ENCODE results near the gene ARPC2. TPM values are rescaled to one million over a fixed set of nuclear protein-coding genes. Genes with fewer than 3 reads are reported as not detected.

The ARPC2 gene
- total RNA-seq, 2 donors from 2014 or later: 243 to 247 TPM

GRCh38 chr2:218264773-218265561 lies 48.0 kb downstream of the ARPC2 start:
- Histone ChIP-seq H3K4me1 (ENCODE audit: control insufficient read depth, insufficient read depth, low read length) (no peaks in the 10 kb centered on the region), H3K4me3 (ENCODE audit: low read length) (no peak overlapping the region), H3K27ac (ENCODE audit: low read depth, low read length) (no peak overlapping the region), H3K9ac (ENCODE audit: extremely low read depth, low read length, poor library complexity, severe bottlenecking) (no peak overlapping the region), H3K27me3 (ENCODE audit: control insufficient read depth, insufficient read depth, low read length, poor library complexity, severe bottlenecking) (no peaks in the 10 kb centered on the region), H3K9me3 (ENCODE audit: control insufficient read depth, low read length) (no peaks in the 10 kb centered on the region), H3K36me3 (ENCODE audit: control insufficient read depth, insufficient read depth, low read length) (peaks cover 35% of the 10 kb centered on the region)
- H3K4me1 Mint-ChIP-seq: peaks cover 15% of the 10 kb centered on the region
- WGBS, 2 experiments (ENCODE audit: insufficient coverage in 1 of 2, insufficient read length in 1 of 2): 92 to 98% methylated on average over 9 to 22 of the region's 22 CpGs
- DNase-seq: no peak
- TF ChIP-seq, protein P1, sequence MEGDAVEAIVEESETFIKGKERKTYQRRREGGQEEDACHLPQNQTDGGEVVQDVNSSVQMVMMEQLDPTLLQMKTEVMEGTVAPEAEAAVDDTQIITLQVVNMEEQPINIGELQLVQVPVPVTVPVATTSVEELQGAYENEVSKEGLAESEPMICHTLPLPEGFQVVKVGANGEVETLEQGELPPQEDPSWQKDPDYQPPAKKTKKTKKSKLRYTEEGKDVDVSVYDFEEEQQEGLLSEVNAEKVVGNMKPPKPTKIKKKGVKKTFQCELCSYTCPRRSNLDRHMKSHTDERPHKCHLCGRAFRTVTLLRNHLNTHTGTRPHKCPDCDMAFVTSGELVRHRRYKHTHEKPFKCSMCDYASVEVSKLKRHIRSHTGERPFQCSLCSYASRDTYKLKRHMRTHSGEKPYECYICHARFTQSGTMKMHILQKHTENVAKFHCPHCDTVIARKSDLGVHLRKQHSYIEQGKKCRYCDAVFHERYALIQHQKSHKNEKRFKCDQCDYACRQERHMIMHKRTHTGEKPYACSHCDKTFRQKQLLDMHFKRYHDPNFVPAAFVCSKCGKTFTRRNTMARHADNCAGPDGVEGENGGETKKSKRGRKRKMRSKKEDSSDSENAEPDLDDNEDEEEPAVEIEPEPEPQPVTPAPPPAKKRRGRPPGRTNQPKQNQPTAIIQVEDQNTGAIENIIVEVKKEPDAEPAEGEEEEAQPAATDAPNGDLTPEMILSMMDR (conservative IDR thresholded peaks at IDR 0.05): no peak
- H3K36me3 Mint-ChIP-seq (ENCODE audit: low read depth): peaks cover 34% of the 10 kb centered on the region
- no peak overlapping the region for H3K4me3 Mint-ChIP-seq
- H3K9me3 Mint-ChIP-seq: no peaks in the 10 kb centered on the region
- peak overlapping the region; percentile 30 for H3K27ac Mint-ChIP-seq
- H3K27me3 Mint-ChIP-seq (ENCODE audit: insufficient read depth): no peaks in the 10 kb centered on the region

- Mint-ChIP-seq H3K4me1 (peaks cover 12% of the 10 kb centered on the region), H3K4me3 (no peak overlapping the region), H3K9me3 (no peaks in the 10 kb centered on the region), H3K36me3 (ENCODE audit: low read depth) (peaks cover 34% of the 10 kb centered on the region), H3K27me3 (ENCODE audit: insufficient read depth) (no peaks in the 10 kb centered on the region), H3K27ac (peak overlapping the region; percentile 61)
- H3K36me3 ChIP-seq (ENCODE audit: control insufficient read depth, insufficient read depth, low read length): peaks cover 35% of the 10 kb centered on the region
- no peak overlapping the region for H3K4me3 ChIP-seq (ENCODE audit: low read length)
- H3K9me3 ChIP-seq (ENCODE audit: control insufficient read depth, low read length): no peaks in the 10 kb centered on the region
- H3K4me1 ChIP-seq (ENCODE audit: control insufficient read depth, insufficient read depth, low read length): no peaks in the 10 kb centered on the region
- H3K27ac ChIP-seq (ENCODE audit: low read depth, low read length): no peak overlapping the region
- no peaks in the 10 kb centered on the region for H3K27me3 ChIP-seq (ENCODE audit: control insufficient read depth, insufficient read depth, low read length, poor library complexity, severe bottlenecking)
- WGBS, 2 experiments (ENCODE audit: insufficient coverage in 1 of 2, insufficient read length in 1 of 2): 94% methylated on average over 6 to 8 of the region's 8 CpGs
- DNase-seq: no peak
- TF ChIP-seq, protein P1 (conservative IDR thresholded peaks at IDR 0.05): no peak
- H3K9ac ChIP-seq (ENCODE audit: extremely low read depth, low read length, poor library complexity, severe bottlenecking): no peak overlapping the region
Observed at GRCh38 chr2:218265626-218266025, 48.6 kb downstream of the ARPC2 start.

DNA sequence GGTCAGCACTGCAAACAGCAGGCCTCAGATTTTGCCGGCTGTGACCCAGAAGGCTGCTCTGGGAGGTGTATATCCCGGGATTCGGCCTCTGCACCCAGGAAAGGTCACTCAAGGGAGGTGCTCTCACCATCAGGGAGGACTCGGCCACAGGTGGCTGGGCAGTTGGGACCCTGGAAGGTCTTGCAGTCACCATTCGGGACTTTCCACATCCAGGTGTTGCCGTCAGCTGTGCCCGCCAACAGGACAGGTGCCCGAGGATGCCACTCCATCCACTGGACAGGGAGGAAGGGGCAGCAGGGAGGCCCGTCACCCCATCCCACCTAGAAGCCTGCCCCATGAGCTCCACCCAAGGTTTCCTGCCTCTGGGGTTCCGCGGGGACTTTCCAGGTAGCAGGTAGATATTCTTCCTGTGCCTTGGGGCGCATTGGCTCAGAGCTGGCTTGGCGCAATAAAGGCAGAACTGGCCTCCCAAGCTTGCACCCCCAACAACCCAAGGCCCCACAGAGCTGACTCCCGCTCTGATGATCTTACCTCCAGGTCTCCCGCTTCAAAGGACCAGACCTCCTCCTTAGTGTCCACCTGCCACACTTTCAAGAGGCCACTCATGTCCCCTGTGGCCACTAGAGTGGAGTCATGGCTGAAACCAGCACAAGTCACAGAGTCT lies 49.5 kb downstream of the ARPC2 start:
- no peak overlapping the region for H3K9ac ChIP-seq (ENCODE audit: extremely low read depth, low read length, poor library complexity, severe bottlenecking)
- TF ChIP-seq, protein P1 (conservative IDR thresholded peaks at IDR 0.05): no peak
- DNase-seq: no peak
- no peaks in the 10 kb centered on the region for H3K9me3 ChIP-seq (ENCODE audit: control insufficient read depth, low read length)
- no peaks in the 10 kb centered on the region for H3K27me3 ChIP-seq (ENCODE audit: control insufficient read depth, insufficient read depth, low read length, poor library complexity, severe bottlenecking)
- H3K36me3 Mint-ChIP-seq (ENCODE audit: low read depth): peaks cover 34% of the 10 kb centered on the region
- H3K27ac Mint-ChIP-seq: no peak overlapping the region
- no peak overlapping the region for H3K4me3 Mint-ChIP-seq
- no peaks in the 10 kb centered on the region for H3K27me3 Mint-ChIP-seq (ENCODE audit: insufficient read depth)
- peaks cover 35% of the 10 kb centered on the region for H3K36me3 ChIP-seq (ENCODE audit: control insufficient read depth, insufficient read depth, low read length)
- 92 to 94% methylated on average over 4 to 15 of the region's 15 CpGs for WGBS, 2 experiments (ENCODE audit: insufficient coverage in 1 of 2, insufficient read length in 1 of 2)
- H3K4me3 ChIP-seq (ENCODE audit: low read length): no peak overlapping the region
- no peaks in the 10 kb centered on the region for H3K4me1 ChIP-seq (ENCODE audit: control insufficient read depth, insufficient read depth, low read length)
- H3K9me3 Mint-ChIP-seq: no peaks in the 10 kb centered on the region
- no peak overlapping the region for H3K27ac ChIP-seq (ENCODE audit: low read depth, low read length)
- peaks cover 12% of the 10 kb centered on the region for H3K4me1 Mint-ChIP-seq

Measured in endodermal cell (in vitro differentiated cells).